SH-SY5Y (cell line): ENCODE results near the gene CDH11.

Experiments used
- GATA2 ChIP-seq: IDR thresholded peaks from 2 replicates; pipeline ENCODE4 v1.6.1; 2011; ENCODE audit warnings: mild to moderate bottlenecking, low read depth, low read length
- GATA3 ChIP-seq: IDR thresholded peaks from 2 replicates; pipeline ENCODE4 v1.6.1; 2011; ENCODE audit warnings: low read depth, mild to moderate bottlenecking, low read length, moderate library complexity

GRCh38 chr16:65042438-65043365, 79.2 kb downstream of the CDH11 start:
- TF ChIP-seq GATA2 = no peak
- TF ChIP-seq GATA3 = no peak
